ENCODE data around the gene SEC62. TPM values are rescaled to one million over a fixed set of nuclear protein-coding genes. Genes with fewer than 3 reads are reported as not detected.

Gene SEC62
- polyA plus RNA-seq, 1 experiment: 45.7 TPM

DNA sequence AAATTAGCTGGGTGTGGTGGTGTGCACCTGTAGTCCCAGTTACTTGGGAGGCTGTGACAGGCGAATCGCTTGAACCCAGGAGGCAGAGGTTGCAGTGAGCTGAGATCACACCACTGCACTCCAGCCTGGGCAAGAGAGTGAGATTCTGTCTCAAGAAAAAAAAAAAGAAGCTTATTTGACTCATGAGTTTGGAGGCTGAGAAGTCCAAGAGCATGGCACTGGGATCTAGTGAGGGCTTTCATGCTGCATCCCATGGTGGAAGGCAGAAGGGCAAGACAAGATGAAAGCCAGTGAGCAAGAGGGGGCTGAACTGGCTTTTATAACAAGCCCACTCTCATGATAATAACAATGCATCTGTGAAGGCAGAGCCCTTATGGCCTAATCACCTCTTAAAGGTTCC, 33.4 kb downstream of the SEC62 start:
- Histone ChIP-seq H3K4me3 (ENCODE audit: low read depth, low read length) (no peak overlapping the region), H3K27me3 (ENCODE audit: control insufficient read depth, insufficient read depth, low read length) (no peaks in the 10 kb centered on the region), H3K36me3 (ENCODE audit: control insufficient read depth, insufficient read depth, low read length) (no peaks in the 10 kb centered on the region)
- no peak for DNase-seq (ENCODE audit: low read depth)
- ChIA-PET CTCF (no interaction called here), POLR2A (no interaction called here)
- TF ChIP-seq, protein P1, sequence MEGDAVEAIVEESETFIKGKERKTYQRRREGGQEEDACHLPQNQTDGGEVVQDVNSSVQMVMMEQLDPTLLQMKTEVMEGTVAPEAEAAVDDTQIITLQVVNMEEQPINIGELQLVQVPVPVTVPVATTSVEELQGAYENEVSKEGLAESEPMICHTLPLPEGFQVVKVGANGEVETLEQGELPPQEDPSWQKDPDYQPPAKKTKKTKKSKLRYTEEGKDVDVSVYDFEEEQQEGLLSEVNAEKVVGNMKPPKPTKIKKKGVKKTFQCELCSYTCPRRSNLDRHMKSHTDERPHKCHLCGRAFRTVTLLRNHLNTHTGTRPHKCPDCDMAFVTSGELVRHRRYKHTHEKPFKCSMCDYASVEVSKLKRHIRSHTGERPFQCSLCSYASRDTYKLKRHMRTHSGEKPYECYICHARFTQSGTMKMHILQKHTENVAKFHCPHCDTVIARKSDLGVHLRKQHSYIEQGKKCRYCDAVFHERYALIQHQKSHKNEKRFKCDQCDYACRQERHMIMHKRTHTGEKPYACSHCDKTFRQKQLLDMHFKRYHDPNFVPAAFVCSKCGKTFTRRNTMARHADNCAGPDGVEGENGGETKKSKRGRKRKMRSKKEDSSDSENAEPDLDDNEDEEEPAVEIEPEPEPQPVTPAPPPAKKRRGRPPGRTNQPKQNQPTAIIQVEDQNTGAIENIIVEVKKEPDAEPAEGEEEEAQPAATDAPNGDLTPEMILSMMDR (IDR thresholded peaks at IDR 0.05; ENCODE audit: insufficient read depth, low read depth, low read length): no peak

DNA sequence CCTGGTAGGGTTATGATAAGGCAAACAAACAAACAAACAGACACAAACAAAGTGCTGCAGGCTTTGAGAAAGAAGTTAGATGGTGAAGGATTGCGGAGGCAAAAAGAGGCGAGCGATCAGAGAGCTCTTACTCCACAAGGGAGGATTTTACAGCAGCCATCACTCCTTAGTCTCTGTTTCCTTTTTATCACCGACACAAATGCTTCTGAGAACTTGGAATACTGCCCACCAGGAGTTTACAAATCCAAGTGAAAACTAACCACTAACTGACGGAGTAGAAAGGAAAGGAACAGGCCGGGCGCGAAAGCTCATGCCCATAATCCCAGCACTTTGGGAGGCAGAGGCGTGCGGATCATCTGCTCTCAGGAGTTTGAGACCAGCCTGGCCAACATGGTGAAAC, 35.6 kb downstream of the SEC62 start:
- TF ChIP-seq, protein P1 (IDR thresholded peaks at IDR 0.05; ENCODE audit: insufficient read depth, low read depth, low read length): no peak
- H3K27me3 ChIP-seq (ENCODE audit: control insufficient read depth, insufficient read depth, low read length): no peaks in the 10 kb centered on the region
- no peak for DNase-seq (ENCODE audit: low read depth)
- POLR2A ChIA-PET: no interaction called here
- H3K36me3 ChIP-seq (ENCODE audit: control insufficient read depth, insufficient read depth, low read length): no peaks in the 10 kb centered on the region
- CTCF ChIA-PET: interaction anchor here (1.0 kb wide), 1 partner anchor 19 kb away, joined by 3 read pairs; no protein-coding TSS in a partner anchor
- no peak overlapping the region for H3K4me3 ChIP-seq (ENCODE audit: low read depth, low read length)

DNA sequence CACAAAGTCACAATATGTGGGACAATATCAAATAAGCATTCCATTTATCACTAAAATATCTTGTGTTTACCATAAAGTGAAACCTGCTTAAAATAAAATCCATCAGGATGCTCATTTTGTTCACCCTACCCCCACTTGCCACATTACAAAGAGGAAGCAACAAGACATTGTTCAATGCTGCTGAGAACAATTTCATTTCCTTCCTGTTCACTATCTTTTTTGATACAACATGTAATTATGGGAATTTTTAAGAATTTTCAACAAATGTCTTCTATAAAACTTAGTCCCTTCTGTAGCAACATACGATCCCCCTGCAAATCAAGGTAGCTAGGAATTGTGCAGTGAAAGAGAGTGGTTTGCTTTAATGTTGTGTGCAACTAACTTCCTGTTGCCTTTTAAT, 36.3 kb downstream of the SEC62 start:
- DNase-seq (ENCODE audit: low read depth): no peak
- TF ChIP-seq, protein P1 (IDR thresholded peaks at IDR 0.05; ENCODE audit: insufficient read depth, low read depth, low read length): no peak
- ChIA-PET POLR2A (interaction anchor here (0.6 kb wide), 1 partner anchor 12 kb away, joined by 3 read pairs; no protein-coding TSS in a partner anchor), CTCF (no interaction called here)
- Histone ChIP-seq H3K4me3 (ENCODE audit: low read depth, low read length) (no peak overlapping the region), H3K36me3 (ENCODE audit: control insufficient read depth, insufficient read depth, low read length) (no peaks in the 10 kb centered on the region), H3K27me3 (ENCODE audit: control insufficient read depth, insufficient read depth, low read length) (no peaks in the 10 kb centered on the region)

DNA sequence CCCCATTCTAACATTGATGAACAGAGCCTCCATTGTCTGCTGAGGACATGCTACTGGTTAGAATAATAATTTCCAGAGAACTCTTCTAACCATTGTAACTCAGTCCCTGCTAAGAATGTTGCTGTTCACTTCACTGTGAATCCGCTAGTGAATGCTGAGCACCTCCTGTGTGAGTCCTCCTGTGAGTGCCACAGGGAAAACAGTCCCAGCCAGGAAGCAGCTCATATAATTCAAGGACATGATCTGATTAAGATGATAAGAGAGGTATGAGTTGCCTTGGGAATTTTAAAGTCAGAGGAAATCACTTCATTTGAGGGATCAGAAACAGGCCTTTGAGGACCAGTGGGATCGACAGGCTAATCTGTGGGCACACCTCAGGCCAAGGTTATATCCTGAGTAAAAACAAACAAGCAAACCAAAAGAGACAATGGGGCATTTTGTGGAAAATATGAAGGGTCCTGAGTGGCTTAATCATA, 37.3 kb downstream of the SEC62 start:
- Histone ChIP-seq H3K27me3 (ENCODE audit: control insufficient read depth, insufficient read depth, low read length) (no peaks in the 10 kb centered on the region), H3K36me3 (ENCODE audit: control insufficient read depth, insufficient read depth, low read length) (no peaks in the 10 kb centered on the region), H3K4me3 (ENCODE audit: low read depth, low read length) (no peak overlapping the region)
- CTCF ChIA-PET: no interaction called here
- DNase-seq (ENCODE audit: low read depth): no peak
- TF ChIP-seq, protein P1 (IDR thresholded peaks at IDR 0.05; ENCODE audit: insufficient read depth, low read depth, low read length): no peak
- POLR2A ChIA-PET: no interaction called here

DNA sequence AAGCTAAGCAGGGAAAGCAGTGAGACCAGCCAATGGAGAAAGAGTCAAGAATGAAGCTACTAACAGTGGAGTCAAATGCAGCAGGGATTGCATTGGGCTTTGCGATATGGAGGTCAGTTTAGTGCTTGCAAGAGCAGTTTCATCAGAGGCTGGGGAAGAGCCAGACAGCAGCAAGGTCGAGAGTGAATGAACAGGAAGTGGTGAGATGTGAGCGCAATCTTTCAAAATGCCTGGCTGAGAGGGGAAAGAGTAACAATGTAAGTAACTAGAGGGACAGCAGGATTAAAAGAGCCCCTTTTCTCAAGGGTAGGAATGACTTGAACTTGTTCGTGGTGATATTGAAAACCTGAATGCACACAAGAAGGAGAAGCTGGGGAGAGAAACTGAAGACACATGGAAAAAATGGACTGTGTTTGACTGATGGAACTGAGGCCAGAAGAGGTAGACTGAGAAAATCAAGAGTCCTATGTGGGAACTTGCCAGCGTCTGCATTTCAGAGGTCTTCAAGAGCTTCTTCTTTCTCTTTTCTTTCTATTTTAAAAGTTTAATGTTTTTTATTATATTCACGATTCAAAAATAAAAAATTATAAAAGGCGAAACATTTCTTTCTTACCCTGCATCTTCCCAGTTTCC, 40.5 kb downstream of the SEC62 start:
- no peak for DNase-seq (ENCODE audit: low read depth)
- no peak overlapping the region for H3K4me3 ChIP-seq (ENCODE audit: low read depth, low read length)
- POLR2A ChIA-PET: no interaction called here
- no peaks in the 10 kb centered on the region for H3K36me3 ChIP-seq (ENCODE audit: control insufficient read depth, insufficient read depth, low read length)
- no peaks in the 10 kb centered on the region for H3K27me3 ChIP-seq (ENCODE audit: control insufficient read depth, insufficient read depth, low read length)
- TF ChIP-seq, protein P1 (IDR thresholded peaks at IDR 0.05; ENCODE audit: insufficient read depth, low read depth, low read length): no peak
- CTCF ChIA-PET: interaction anchor here (0.8 kb wide), 1 partner anchor 12 kb away, joined by 3 read pairs; no protein-coding TSS in a partner anchor

All from BJ (cell line).